ENCODE results near the gene TMSB4X.

The TMSB4X gene

GRCh38 chrX:12992544-12993118, 17.7 kb downstream of the TMSB4X start:
- H3K4me3 ChIP-seq (ENCODE audit: low read depth, low read length) = no peak overlapping the region
- DNase-seq (ENCODE audit: low read depth) = no peak
- TF ChIP-seq, protein P1, sequence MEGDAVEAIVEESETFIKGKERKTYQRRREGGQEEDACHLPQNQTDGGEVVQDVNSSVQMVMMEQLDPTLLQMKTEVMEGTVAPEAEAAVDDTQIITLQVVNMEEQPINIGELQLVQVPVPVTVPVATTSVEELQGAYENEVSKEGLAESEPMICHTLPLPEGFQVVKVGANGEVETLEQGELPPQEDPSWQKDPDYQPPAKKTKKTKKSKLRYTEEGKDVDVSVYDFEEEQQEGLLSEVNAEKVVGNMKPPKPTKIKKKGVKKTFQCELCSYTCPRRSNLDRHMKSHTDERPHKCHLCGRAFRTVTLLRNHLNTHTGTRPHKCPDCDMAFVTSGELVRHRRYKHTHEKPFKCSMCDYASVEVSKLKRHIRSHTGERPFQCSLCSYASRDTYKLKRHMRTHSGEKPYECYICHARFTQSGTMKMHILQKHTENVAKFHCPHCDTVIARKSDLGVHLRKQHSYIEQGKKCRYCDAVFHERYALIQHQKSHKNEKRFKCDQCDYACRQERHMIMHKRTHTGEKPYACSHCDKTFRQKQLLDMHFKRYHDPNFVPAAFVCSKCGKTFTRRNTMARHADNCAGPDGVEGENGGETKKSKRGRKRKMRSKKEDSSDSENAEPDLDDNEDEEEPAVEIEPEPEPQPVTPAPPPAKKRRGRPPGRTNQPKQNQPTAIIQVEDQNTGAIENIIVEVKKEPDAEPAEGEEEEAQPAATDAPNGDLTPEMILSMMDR (IDR thresholded peaks at IDR 0.05; ENCODE audit: low read depth, low read length) = no peak
- TF ChIP-seq MYC (IDR thresholded peaks at IDR 0.05; ENCODE audit: low read depth, low read length) = no peak

GRCh38 chrX:12993826-12994225, 18.9 kb downstream of the TMSB4X start:
- DNase-seq (ENCODE audit: low read depth) = no peak
- TF ChIP-seq POLR2A (IDR thresholded peaks at IDR 0.05; ENCODE audit: extremely low read depth, insufficient read length) (no peak), MAX (IDR thresholded peaks at IDR 0.05; ENCODE audit: low read depth, low read length) (no peak), MYC (IDR thresholded peaks at IDR 0.05; ENCODE audit: low read depth, low read length) (no peak)
- TF ChIP-seq, protein P1 (IDR thresholded peaks at IDR 0.05; ENCODE audit: low read depth, low read length) = no peak
- no peak overlapping the region for H3K4me3 ChIP-seq (ENCODE audit: low read depth, low read length)

DNA sequence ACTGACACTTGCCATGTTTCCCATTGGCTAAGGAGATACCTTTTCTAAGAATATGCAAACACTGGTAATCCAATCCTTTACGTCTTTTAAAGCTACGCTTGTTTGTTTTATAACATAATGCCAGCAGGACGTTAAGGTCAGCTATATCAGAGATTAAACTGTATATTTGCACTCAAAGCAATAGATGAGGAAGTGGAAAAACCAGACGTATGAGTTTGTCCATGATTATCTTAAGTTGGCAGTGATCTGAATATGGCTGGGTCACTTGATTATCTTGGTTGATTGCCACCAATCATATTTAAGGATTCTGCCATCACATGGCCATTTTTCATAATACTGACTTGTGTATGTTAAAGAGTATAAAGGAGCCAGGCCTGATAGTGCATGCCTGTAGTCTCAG, 19.4 kb downstream of the TMSB4X start:
- no peak for TF ChIP-seq MAX (IDR thresholded peaks at IDR 0.05; ENCODE audit: low read depth, low read length)
- no peak for TF ChIP-seq MYC (IDR thresholded peaks at IDR 0.05; ENCODE audit: low read depth, low read length)
- no peak for TF ChIP-seq POLR2A (IDR thresholded peaks at IDR 0.05; ENCODE audit: extremely low read depth, insufficient read length)
- TF ChIP-seq, protein P1 (IDR thresholded peaks at IDR 0.05; ENCODE audit: low read depth, low read length) = no peak
- H3K4me3 ChIP-seq (ENCODE audit: low read depth, low read length) = no peak overlapping the region
- DNase-seq (ENCODE audit: low read depth) = no peak

DNA sequence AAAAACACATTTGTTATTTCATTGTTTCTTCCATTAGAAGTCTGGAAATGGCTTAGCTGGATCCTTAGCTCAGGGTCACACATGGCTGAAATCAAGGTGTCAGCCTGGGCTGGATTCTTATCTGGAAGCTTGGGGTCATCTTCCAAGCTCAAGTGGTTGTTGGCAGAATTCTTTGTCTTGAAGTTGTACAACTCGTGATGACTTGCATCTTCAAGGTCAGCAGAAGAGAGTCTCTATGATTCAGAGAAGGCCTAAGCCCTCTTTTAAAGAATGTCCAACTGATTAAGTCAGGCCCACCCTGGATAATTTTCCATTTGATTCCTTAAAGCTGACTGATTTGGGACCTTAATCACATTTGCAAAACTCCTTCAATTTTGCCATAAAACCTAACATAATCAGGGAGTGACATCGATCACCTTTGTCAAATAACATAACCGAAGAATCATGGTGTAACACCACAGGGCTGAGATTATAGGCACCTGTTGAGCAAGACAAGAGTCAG, 22.1 kb downstream of the TMSB4X start:
- TF ChIP-seq MYC (IDR thresholded peaks at IDR 0.05; ENCODE audit: low read depth, low read length) (no peak), MAX (IDR thresholded peaks at IDR 0.05; ENCODE audit: low read depth, low read length) (no peak), POLR2A (IDR thresholded peaks at IDR 0.05; ENCODE audit: extremely low read depth, insufficient read length) (no peak)
- TF ChIP-seq, protein P1 (IDR thresholded peaks at IDR 0.05; ENCODE audit: low read depth, low read length) = no peak
- H3K4me3 ChIP-seq (ENCODE audit: low read depth, low read length) = no peak overlapping the region
- DNase-seq (ENCODE audit: low read depth) = no peak

DNA sequence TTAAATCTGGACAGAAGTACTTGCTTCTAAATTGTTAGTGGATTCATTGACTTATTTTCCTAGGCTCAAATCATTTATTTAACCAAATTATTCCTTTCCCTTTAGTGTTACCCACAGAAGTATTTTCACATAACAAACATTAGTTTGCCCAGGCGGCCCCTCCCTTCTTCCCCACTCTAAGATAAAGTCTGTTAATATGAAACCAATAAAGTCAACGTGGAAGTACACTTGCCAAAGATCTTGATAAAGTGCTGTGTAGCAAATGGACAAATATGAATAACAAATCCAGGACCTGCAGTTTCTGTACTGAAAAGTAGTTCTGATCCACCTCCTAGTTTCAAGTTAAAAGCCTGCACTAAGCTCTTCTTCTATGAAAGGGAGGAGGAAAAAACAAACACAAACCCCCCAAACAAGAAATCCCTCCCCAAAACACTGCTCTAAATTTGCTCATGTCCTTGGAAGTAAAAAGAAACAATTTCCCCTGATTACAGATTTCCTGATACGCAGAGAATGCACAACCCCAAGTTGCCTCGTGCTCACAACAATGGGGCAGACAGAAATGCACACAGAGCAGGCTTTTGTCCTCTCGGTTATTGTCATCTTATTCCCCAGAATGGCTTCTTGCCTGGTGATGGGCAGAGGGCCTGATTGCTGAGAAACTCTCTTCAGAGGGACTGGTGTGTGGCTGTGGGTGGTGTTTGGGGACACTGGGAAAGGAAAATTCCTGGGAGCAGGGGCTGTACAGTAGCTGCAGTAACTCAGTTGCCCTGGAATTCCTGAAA, 23.2 kb downstream of the TMSB4X start:
- no peak for DNase-seq (ENCODE audit: low read depth)
- no peak overlapping the region for H3K4me3 ChIP-seq (ENCODE audit: low read depth, low read length)
- TF ChIP-seq MAX (IDR thresholded peaks at IDR 0.05; ENCODE audit: low read depth, low read length) (no peak), POLR2A (IDR thresholded peaks at IDR 0.05; ENCODE audit: extremely low read depth, insufficient read length) (no peak), MYC (IDR thresholded peaks at IDR 0.05; ENCODE audit: low read depth, low read length) (no peak)
- TF ChIP-seq, protein P1 (IDR thresholded peaks at IDR 0.05; ENCODE audit: low read depth, low read length) = no peak
